ENCODE data around the gene MBD6. TPM values are rescaled to one million over a fixed set of nuclear protein-coding genes. Genes with fewer than 3 reads are reported as not detected.

Gene MBD6
- total RNA-seq, 4 donors from 2014 or later: 5.5 to 20.3 (median 12.9) TPM

- peaks cover 60 to 61% of the 10 kb centered on the region in 2 donors for H3K4me1 ChIP-seq
- in situ Hi-C loops (cut with MboI; ENCODE audit: low sequenced_read_pairs in 4 of 4): loop anchor here in 1 of 4 donors (25.0 kb wide), 1 partner anchor 884 kb away; the partner anchor contains the start of genes ATP5F1B and BAZ2A
- intact Hi-C loops (cut with DNase I; ENCODE audit: low total_unique reads): loop anchor here (1.0 to 10.0 kb wide), 10 partner anchors 25 to 887 kb away; partner anchors contain the start of genes ATP23, BAZ2A, CDK4 and CTDSP2
These were observed 1.1 kb upstream of the MBD6 start for GRCh38 chr12:57521525-57522010.

GRCh38 chr12:57522887-57523705 lies 472 bp downstream of the MBD6 start:
- Histone ChIP-seq H3K27me3 (no peaks in the 10 kb centered on the region), H3K36me3 (peaks cover 0 to 37% of the 10 kb centered on the region in 2 donors), H3K4me3 (peak overlapping the region; percentile 80 to 90 (median 86)), H3K4me1 (peaks cover 46 to 52% of the 10 kb centered on the region in 2 donors), H3K9me3 (no peaks in the 10 kb centered on the region), H3K27ac (peak overlapping the region; percentile 93 to 99 (median 96))
- DNase-seq (peak; percentile 43 to 66), ATAC-seq (peak; percentile 1)
- intact Hi-C loops (cut with DNase I; ENCODE audit: low total_unique reads): loop anchor here (1.0 to 10.0 kb wide), 9 partner anchors 23 to 888 kb away; partner anchors contain the start of genes ATP23, BAZ2A, CTDSP2 and NAB2
- TF ChIP-seq POLR2A (IDR thresholded peaks at IDR 0.05): peak; percentile 30 to 42
- TF ChIP-seq, protein P1, sequence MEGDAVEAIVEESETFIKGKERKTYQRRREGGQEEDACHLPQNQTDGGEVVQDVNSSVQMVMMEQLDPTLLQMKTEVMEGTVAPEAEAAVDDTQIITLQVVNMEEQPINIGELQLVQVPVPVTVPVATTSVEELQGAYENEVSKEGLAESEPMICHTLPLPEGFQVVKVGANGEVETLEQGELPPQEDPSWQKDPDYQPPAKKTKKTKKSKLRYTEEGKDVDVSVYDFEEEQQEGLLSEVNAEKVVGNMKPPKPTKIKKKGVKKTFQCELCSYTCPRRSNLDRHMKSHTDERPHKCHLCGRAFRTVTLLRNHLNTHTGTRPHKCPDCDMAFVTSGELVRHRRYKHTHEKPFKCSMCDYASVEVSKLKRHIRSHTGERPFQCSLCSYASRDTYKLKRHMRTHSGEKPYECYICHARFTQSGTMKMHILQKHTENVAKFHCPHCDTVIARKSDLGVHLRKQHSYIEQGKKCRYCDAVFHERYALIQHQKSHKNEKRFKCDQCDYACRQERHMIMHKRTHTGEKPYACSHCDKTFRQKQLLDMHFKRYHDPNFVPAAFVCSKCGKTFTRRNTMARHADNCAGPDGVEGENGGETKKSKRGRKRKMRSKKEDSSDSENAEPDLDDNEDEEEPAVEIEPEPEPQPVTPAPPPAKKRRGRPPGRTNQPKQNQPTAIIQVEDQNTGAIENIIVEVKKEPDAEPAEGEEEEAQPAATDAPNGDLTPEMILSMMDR (IDR thresholded peaks at IDR 0.05 in 4 of 5, conservative IDR thresholded peaks at IDR 0.05 in 1 of 5): no peak
- in situ Hi-C loops (cut with MboI; ENCODE audit: low sequenced_read_pairs in 4 of 4): loop anchor here in 1 of 4 donors (25.0 kb wide), 1 partner anchor 886 kb away; the partner anchor contains the start of genes ATP5F1B and BAZ2A

More at GRCh38 chr12:57521525-57522010, 1.1 kb upstream of the MBD6 start:
- Histone ChIP-seq H3K9me3 (no peaks in the 10 kb centered on the region), H3K4me3 (peak overlapping the region; percentile 52 to 80 (median 56)), H3K36me3 (peaks cover 3 to 33% of the 10 kb centered on the region in 2 donors), H3K27me3 (no peaks in the 10 kb centered on the region), H3K27ac (peak overlapping the region; percentile 93 to 99 (median 96))
- ATAC-seq (peak in 1 of 2 donors; percentile 4), DNase-seq (peak in 1 of 2 donors; percentile 73)
- TF ChIP-seq POLR2A (IDR thresholded peaks at IDR 0.05): no peak
- TF ChIP-seq, protein P1 (IDR thresholded peaks at IDR 0.05 in 4 of 5, conservative IDR thresholded peaks at IDR 0.05 in 1 of 5): no peak

DNA sequence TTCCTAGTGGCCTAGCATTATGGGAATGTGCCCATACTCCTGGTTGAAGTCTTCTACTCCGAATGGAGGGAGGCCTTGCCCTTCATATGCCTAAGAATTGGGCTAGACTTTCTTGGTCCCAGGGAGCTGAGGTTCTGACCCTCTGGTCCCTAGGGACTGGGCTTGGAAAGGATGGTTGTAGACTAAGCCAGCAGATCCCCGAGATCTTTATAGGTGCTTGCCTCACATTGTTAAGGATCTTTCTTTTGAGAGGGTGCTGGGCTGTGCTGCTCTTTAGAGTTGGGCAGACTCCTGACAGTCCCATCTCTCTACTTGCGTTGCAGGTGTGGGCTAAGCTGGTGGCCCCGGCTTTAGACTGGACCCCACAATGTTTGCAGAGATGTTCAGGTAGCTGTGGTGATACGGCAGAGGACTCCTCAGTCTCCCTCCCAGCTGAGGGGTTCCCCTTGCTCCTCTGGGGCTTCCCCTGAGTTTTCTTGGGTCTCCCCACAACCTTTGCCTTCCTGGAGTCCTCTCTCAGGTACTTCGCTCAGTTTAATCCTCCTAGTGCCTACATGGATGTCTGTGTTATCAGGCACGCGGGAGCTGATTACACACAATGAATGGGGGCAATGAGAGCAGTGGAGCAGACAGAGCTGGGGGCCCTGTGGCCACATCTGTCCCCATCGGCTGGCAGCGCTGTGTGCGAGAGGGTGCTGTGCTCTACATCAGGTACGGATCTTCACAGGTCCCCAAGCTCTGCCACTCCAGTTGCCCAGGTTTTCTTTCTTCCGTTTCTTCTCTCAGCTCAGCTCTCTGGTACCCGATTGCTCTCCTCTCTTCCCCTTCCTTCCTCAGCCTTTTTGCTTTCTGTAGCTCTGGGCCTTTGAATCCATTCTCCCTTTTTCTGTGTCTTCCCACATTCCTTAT lies 1.3 kb downstream of the MBD6 start:
- Histone ChIP-seq H3K4me3 (peak overlapping the region; percentile 80 to 90 (median 86)), H3K36me3 (peaks cover 0 to 46% of the 10 kb centered on the region in 2 donors), H3K4me1 (peaks cover 38 to 43% of the 10 kb centered on the region in 2 donors), H3K27me3 (no peaks in the 10 kb centered on the region), H3K27ac (peak overlapping the region; percentile 93 to 99 (median 96)), H3K9me3 (no peaks in the 10 kb centered on the region)
- intact Hi-C loops (cut with DNase I; ENCODE audit: low total_unique reads) (loop anchor here (2.0 to 10.0 kb wide), 8 partner anchors 221 to 889 kb away; partner anchors contain the start of genes ATP23, BAZ2A, CTDSP2 and NAB2), in situ Hi-C loops (cut with MboI; ENCODE audit: low sequenced_read_pairs in 4 of 4) (loop anchor here in 1 of 4 donors (25.0 kb wide), 1 partner anchor 887 kb away; the partner anchor contains the start of genes ATP5F1B and BAZ2A)
- TF ChIP-seq POLR2A (IDR thresholded peaks at IDR 0.05): no peak
- TF ChIP-seq, protein P1 (IDR thresholded peaks at IDR 0.05 in 4 of 5, conservative IDR thresholded peaks at IDR 0.05 in 1 of 5): no peak
- no peak for DNase-seq
- no peak for ATAC-seq
